GM13976 (cell line): ENCODE data around the gene AGAP1.

Experiments used
- DNase-seq: peaks from one replicate; pipeline ENCODE4 v3.0.0; 2012; ENCODE audit warnings: low spot score
- in situ Hi-C: fragments of 300-500 bp; cut with MboI; formaldehyde crosslinking; loops from one replicate; pipeline ENCODE4 v1.12.0; 2022; ENCODE audit warnings: low sequenced_read_pairs, mixed read lengths, inconsistent platforms; ENCODE audit not compliant: unreplicated experiment
- TF ChIP-seq, protein P1 (sequence below): IDR thresholded peaks from 2 replicates; pipeline ENCODE4 v1.5.1; 2012; ENCODE audit warnings: borderline replicate concordance, mild to moderate bottlenecking; ENCODE audit not compliant: insufficient read depth; ENCODE audit errors: extremely low read depth, missing control alignments, control extremely low read depth

The AGAP1 gene

DNA sequence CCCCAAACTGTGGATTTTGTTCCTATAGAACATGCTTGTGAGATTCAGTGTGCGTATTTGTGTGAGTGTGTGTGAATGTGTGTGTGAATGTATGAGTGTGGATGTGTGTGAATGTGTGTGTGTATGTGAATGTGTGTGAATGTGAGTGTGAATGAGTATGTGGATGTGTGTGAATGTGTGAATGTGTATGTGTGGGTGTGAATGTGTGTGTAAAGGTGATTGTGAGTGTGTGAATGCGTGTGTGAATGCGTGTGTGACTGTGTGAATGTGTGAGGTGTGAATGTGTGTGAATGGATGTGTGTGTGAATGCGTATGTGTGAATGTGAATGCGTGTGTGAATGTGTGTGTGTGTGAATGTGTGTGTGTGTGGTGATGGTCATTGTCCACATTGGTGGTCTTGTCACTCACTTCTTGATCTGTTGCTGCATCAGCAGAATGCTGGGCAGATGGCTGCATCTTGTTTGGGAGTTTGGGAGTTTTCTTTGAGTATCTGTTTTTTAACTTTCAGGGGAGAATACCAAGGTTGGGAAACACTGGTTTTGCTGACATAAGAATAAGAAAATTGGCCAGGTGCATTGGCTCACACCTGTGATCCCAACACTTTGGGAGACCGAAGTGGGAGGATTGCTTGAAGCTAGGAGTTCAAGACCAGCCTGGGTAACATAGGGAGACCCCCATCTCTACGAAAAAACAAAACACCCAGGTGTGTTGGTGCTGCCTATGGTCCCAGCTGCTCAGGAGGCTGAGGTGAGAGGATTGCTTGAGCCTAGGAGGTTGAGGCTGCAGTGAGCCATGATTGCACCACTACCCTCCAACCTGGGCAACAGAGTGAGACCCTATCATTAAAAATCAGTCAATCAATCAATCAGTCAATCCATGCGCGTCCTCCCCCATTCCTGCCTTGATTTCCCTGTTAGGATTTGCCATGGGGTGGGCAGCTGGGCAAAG, 18.2 kb downstream of the AGAP1 start:
- TF ChIP-seq, protein P1, sequence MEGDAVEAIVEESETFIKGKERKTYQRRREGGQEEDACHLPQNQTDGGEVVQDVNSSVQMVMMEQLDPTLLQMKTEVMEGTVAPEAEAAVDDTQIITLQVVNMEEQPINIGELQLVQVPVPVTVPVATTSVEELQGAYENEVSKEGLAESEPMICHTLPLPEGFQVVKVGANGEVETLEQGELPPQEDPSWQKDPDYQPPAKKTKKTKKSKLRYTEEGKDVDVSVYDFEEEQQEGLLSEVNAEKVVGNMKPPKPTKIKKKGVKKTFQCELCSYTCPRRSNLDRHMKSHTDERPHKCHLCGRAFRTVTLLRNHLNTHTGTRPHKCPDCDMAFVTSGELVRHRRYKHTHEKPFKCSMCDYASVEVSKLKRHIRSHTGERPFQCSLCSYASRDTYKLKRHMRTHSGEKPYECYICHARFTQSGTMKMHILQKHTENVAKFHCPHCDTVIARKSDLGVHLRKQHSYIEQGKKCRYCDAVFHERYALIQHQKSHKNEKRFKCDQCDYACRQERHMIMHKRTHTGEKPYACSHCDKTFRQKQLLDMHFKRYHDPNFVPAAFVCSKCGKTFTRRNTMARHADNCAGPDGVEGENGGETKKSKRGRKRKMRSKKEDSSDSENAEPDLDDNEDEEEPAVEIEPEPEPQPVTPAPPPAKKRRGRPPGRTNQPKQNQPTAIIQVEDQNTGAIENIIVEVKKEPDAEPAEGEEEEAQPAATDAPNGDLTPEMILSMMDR, result no peak
- in situ Hi-C loops, result no loop called here
- DNase-seq, result no peak

DNA sequence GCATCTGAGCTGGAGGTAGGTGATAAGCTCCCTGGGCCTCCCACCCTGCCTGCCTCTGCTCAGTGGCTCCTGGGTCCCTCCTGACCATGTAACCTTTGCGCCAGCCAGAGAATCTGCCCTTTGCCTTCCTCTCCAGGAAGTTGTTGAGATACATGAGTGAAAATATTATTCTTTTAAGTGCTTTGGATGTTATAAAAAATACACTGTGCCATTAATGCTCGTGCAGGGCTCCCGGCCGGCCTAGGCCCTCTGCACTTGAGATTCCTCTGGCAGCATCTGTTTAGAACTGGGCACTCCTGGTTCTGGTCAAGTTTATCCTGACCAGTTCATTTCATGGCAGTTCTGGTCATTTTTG, 18.8 kb downstream of the AGAP1 start:
- no peak for DNase-seq
- TF ChIP-seq, protein P1, result no peak
- in situ Hi-C loops, result no loop called here

DNA sequence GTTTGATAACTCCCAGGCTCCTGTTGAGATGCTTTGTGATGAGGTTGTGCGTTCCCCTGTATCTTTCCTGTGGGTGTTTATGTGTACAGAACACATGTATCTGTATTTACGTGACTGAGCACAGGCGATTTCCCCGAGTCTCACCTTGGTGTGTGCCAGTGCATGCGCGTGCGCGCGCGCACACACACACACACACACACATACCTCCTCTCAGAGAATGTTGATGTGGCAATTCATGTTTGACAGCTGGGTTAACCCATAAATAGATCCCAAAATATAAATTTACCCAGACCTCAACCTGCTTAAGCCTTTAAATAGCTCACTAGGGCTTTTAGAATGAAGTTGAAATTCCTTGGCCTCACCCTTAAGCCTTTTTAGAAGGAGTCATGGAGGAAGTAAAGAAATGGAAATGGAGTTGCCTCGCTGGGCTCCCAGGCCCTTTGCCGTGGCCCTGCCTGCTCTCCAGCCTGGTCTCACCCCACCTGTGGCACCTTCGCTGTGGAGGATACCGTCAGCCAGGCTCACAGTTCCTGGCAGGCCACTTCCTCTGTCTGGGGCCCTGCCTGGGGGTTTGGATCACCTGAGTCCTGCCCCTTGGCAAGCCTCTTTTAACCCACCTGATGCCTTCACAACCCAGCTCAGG, 20.3 kb downstream of the AGAP1 start:
- TF ChIP-seq, protein P1, result no peak
- no peak for DNase-seq
- in situ Hi-C loops, result no loop called here

DNA sequence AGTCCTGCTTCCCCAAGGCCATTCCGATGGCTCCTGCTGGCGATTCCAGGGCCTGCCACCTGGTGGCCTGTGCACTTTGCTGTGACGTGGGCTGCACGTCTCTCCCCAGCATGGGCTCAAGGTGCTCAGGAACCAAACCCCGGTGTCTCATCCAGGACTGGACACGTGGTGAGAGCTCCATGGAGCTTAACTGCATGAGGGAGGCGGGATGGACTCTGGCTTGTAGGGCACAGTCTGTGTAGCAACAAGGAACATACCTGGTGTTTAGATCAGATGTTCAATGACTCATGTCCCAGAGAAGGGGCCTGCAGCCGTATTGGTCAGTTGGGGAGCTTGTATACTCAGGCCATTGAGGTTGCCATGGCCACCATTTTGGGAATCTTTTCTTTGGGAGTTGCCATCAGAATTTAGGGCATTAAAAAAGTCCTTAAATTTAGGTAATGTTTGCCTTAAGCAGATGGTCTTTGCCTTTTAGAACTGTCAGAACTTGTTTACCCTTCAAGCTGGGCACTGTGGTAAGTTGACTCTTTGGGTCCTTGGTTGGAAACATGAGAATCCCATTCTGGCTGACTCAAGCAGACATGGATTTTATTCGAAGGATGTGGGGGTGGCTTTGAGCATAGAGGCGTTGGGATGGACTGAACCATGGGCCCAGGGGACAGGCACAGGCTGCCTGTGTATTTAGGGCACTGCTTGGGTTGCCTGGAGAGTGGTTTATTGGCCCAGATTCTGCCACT, 21.0 kb downstream of the AGAP1 start:
- in situ Hi-C loops, result no loop called here
- no peak for DNase-seq
- TF ChIP-seq, protein P1, result no peak

DNA sequence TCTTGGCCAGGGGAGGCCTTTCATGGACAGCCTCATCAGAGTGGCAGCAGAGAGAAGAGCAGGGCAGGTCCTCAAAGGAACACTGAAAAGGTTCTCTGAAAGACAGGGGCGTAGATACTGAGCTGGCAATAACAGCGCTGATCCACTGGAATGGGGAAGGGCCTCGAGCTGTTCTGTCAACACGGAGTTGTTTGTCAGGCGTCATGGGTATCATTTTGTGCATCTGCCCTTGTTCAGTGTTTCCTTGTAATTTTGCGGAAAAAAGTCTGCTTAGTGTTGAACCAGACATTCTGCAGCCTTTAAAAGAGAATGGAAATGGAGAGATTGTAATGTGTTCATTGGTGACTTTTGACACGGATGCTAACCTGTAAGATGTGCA, 21.5 kb downstream of the AGAP1 start:
- no peak for DNase-seq

DNA sequence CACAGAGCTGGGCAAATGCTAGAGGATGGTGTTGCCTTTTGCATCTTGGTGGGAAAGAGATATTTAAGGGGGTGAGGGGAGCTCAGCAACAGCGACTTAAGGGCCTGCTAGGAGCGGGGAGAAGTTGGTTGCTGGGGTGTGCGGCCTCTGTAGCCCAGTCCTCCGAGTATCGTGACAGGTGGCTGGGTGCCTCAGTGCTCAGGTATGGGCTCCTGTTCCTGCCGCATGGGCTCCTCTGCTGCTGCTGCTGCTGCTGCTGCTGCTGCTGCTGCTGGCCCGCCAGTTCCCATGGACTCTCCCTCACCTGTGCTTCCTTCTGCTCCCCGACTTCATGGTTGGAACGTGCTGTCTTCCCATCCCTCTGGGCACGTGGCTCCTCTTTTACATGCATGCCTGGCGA, 22.0 kb downstream of the AGAP1 start:
- in situ Hi-C loops, result no loop called here
- no peak for DNase-seq
- TF ChIP-seq, protein P1, result no peak

More for the DNA sequence above, 21.5 kb downstream of the AGAP1 start:
- in situ Hi-C loops, result no loop called here
- TF ChIP-seq, protein P1, result no peak
